GM12875 (cell line): Measurements from ENCODE around the gene ACO1.

Experiments
- H3K4me3 ChIP-seq: one replicate; pipeline ENCODE4 v1.5.1; 2011; ENCODE audit warnings: low read depth, low read length, control low read depth
- TF ChIP-seq, protein P1 (sequence below): IDR thresholded peaks from 2 replicates; pipeline ENCODE4 v1.5.1; 2011; ENCODE audit warnings: low read depth, mild to moderate bottlenecking, control low read depth, inconsistent platforms, low read length, moderate library complexity, borderline replicate concordance; ENCODE audit not compliant: insufficient read depth

Gene ACO1

DNA sequence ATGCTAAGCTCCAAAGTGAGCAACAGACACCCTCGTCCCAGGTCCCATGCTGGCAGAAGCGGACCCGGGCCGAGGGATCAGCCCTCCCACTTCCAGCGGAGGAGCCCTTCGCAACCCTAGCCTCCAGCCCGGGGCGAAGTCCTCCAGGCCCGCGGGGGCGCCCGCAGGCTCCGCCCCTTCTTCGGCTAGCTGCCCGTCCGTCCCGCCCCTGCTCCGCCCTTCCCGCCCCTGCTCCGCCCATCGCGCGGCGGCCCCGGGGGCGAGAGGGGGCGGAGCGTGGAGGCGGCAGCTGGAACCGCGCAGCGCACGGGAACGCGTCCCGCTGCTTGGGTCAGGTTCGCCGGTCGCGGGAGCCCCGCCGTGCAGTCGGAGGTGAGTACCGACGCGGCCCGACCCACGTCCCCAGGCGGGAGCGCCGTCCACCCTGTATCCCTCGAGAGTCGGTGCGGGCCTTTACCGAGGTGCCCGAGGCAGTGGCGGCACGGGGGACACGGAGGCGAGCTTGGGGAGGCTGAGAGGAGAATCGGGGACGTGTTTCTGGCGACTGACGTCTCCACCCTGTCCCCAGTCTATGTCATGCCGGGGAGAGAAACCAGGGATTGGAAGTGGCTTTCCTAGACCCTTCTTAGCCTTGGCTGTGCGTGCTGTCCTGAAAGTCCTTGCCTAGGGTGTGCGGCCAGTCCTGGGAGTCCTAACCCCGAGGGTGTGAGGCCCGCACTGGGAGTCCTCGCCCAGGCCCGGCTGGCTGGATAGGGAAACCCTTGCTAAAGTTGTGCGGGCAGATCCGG lies at the start of gene ACO1:
Gene ACO1, plus strand, starts transcription at position 280 of the 788 bp plus-strand sequence. CDS start 20,864 bp downstream, outside the sequence.
- peak within 1 kb of the TSS; percentile 82 for H3K4me3 ChIP-seq
- TF ChIP-seq, protein P1, sequence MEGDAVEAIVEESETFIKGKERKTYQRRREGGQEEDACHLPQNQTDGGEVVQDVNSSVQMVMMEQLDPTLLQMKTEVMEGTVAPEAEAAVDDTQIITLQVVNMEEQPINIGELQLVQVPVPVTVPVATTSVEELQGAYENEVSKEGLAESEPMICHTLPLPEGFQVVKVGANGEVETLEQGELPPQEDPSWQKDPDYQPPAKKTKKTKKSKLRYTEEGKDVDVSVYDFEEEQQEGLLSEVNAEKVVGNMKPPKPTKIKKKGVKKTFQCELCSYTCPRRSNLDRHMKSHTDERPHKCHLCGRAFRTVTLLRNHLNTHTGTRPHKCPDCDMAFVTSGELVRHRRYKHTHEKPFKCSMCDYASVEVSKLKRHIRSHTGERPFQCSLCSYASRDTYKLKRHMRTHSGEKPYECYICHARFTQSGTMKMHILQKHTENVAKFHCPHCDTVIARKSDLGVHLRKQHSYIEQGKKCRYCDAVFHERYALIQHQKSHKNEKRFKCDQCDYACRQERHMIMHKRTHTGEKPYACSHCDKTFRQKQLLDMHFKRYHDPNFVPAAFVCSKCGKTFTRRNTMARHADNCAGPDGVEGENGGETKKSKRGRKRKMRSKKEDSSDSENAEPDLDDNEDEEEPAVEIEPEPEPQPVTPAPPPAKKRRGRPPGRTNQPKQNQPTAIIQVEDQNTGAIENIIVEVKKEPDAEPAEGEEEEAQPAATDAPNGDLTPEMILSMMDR, result no peak

DNA sequence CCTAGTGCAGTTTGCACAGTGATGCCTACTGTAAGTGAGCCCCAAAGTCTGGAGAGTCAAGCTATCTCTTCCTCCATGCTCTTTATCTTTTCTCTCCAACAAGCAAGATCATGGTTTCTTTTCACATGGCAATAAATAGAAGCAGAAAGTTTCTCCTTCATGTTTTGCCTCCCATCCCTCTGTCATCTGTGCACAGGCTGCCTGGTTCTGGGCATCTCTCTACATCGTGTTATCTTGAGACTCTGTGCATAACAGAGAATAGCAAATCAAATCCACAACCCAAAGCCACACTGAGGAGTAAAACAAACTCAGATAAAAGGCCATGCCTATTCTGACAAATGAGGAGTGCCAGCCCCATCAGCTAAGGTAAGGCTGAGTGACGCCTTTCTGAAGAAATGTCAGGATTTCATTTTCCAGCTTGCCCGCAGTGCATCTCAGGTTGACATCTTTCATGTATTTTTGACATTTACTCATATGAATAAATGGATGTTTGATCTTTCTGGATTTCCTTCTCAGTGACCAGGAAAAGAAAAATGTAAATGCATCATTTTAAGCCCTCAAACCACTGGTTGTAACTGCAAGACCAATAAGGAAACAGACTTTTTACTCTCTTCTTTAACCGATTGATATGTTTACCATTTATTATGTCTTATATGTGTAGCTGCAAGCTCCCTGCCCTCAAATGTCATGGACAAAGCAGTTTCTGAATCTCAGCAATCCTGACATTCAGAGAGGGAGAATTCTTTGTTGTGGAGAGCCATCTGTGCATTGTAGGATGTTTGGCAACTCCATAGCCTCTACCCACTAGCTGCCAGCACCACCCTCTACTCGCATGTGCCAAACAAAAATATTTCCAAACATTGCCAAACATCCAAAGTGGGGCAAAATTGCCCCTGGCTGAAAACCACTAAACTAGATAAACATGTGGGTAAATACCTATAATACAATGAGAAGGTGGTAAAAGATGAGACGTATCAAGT lies 49.2 kb upstream of the ACO1 start:
- TF ChIP-seq, protein P1, result no peak
- no peak overlapping the region for H3K4me3 ChIP-seq

DNA sequence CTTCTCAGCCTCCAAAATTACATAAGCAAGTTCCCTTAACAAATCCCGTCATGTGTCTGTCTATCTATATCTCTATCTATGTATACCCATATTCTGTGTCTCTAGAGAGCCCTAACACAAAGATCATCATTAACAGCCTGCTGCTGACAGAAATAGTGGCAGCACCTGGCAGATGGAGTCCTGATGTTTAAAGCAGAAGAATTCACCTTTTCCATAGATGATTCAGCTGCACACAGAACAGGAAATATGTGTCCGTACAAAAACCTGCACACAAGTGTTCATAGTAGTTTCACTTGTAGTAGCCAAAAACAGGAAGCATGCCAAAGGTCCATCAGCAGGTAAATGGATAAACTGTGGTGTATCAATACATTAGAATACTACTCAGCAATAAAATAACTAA lies 45.0 kb upstream of the ACO1 start:
- no peak overlapping the region for H3K4me3 ChIP-seq
- TF ChIP-seq, protein P1, result no peak

DNA sequence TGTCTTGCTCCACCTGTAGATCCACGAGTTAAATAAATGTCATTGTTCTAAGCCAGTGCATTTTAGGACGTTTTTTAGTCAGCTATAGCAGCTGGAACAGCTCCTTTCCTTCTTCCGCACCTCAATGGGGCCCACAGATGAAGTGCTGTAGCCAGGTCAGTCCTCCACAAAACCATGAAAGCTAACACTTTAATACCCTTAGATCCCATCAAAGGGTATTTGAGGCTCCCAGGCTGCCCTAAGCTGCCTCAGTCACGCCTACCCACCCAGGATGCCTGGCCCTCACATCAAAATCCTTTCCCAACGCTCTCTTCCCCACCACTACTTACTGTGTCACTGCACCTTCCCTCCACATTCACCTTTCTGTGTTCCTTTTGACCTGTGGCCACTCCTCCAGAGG lies 44.1 kb upstream of the ACO1 start:
- TF ChIP-seq, protein P1, result no peak

DNA sequence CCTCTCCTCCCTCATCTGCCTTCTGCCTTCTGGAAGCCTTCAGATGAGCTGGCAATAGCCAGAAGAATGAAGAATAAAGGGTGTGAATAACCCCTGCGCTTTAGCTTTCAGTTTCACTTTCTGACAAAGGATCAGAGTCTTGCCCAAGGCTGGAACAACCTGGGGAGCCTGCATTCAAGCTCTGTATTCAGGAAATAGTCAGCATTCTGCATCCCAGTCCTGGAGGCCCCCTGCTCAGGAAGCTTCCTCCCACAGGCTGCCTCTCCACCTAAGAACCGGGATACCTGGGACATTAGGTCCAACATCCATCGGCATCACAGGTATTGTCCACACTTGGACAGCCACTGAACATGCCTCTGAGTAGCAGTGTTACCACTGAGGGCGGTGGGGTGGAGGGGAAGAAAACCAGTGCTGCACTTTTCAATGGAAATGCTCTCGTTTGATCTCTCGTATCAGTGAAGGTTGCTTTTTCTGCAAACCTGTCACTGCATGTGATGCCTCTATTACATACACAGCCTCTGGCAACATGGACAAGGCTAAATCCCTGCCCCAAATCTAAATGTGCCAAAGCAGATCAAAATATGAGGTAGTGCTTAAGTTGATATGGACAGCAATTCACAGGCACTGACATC lies 39.8 kb upstream of the ACO1 start:
- no peak overlapping the region for H3K4me3 ChIP-seq
- TF ChIP-seq, protein P1, result no peak

More for the DNA sequence above, 44.1 kb upstream of the ACO1 start:
- H3K4me3 ChIP-seq, result no peak overlapping the region

DNA sequence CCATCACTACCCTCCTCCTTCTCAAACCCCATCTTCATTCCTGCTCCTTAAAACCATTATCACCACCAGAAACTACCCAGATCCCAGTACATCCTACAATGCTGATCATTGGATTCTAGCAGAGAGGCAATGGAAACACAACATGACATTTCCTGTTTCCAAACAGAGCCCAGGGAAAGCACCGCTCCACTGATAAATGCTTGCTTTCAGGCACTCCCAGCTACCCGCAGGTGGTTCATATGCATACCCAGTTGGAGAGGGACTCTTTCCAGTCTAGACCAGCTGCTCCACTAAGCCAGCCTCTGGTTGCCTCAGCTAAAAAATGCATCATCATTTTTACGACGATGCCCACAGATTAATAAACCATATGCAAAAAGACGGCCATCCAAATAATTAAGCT lies 39.2 kb upstream of the ACO1 start:
- TF ChIP-seq, protein P1, result no peak

More for the DNA sequence above, 39.2 kb upstream of the ACO1 start:
- no peak overlapping the region for H3K4me3 ChIP-seq
